ENCODE data around the gene HMGXB3. TPM values are rescaled to one million over a fixed set of nuclear protein-coding genes. Genes with fewer than 3 reads are reported as not detected.
"Not testable (repeated sequence)": the region's sequence is repeated elsewhere in the genome, so short reads cannot be mapped to it uniquely, and the experiment has no call there.

Gene HMGXB3
- polyA plus RNA-seq, 1 donor = 51.3 TPM

- DNase-seq = no peak
These were observed 21.1 kb downstream of the HMGXB3 start for GRCh38 chr5:150021491-150022157.

- no peak for DNase-seq
These were observed 21.6 kb downstream of the HMGXB3 start for GRCh38 chr5:150022158-150022531.

- no peak for DNase-seq
These were observed 22.1 kb downstream of the HMGXB3 start for GRCh38 chr5:150022681-150023080.

- DNase-seq = no peak
These were observed 22.6 kb downstream of the HMGXB3 start for GRCh38 chr5:150023136-150023535.

GRCh38 chr5:150024346-150024984 lies 23.9 kb downstream of the HMGXB3 start:
- no peak for DNase-seq

GRCh38 chr5:150026682-150027172 lies 26.2 kb downstream of the HMGXB3 start:
- no peak for DNase-seq

GRCh38 chr5:150028047-150028446 lies 27.5 kb downstream of the HMGXB3 start:
- DNase-seq = not testable (repeated sequence)

- no peak for DNase-seq
These were observed 32.8 kb downstream of the HMGXB3 start for GRCh38 chr5:150033334-150033733.

GRCh38 chr5:150034662-150035061 lies 34.1 kb downstream of the HMGXB3 start:
- no peak for DNase-seq

GRCh38 chr5:150035139-150035895 lies 34.8 kb downstream of the HMGXB3 start:
- DNase-seq = no peak

GRCh38 chr5:150036513-150036912 lies 36.0 kb downstream of the HMGXB3 start:
- DNase-seq = no peak

GRCh38 chr5:150038547-150038946 lies 38.0 kb downstream of the HMGXB3 start:
- no peak for DNase-seq

- no peak for DNase-seq
These were observed 41.9 kb downstream of the HMGXB3 start for GRCh38 chr5:150042459-150042858.

- DNase-seq = no peak
These were observed 43.3 kb downstream of the HMGXB3 start for GRCh38 chr5:150043657-150044328.

GRCh38 chr5:150044329-150044681 lies 43.8 kb downstream of the HMGXB3 start:
- DNase-seq = no peak

GRCh38 chr5:150044712-150045111 lies 44.2 kb downstream of the HMGXB3 start:
- DNase-seq = no peak

GRCh38 chr5:150045549-150045948 lies 45.0 kb downstream of the HMGXB3 start:
- DNase-seq = no peak

GRCh38 chr5:150046031-150046430 lies 45.5 kb downstream of the HMGXB3 start:
- DNase-seq = no peak

- not testable (repeated sequence) for DNase-seq
These were observed 49.8 kb downstream of the HMGXB3 start for GRCh38 chr5:150050172-150050811.

- DNase-seq = no peak
These were observed 51.2 kb downstream of the HMGXB3 start for GRCh38 chr5:150051657-150052195.

- DNase-seq = no peak
These were observed 51.9 kb downstream of the HMGXB3 start for GRCh38 chr5:150052226-150052955.

Data from left kidney (tissue), 2 donors.